AG04449 (cell line): Measurements from ENCODE around the gene VTA1.

ENCODE experiments used
- CTCF ChIA-PET: fragments of 350-600 bp; formaldehyde crosslinking; extraction: SDS; loops from one replicate; lab custom pipeline; 2021; ENCODE audit warnings: antibody characterized with exemption; lab: Yijun Ruan, JAX
- POLR2A ChIA-PET: fragments of 400-600, 350-600 bp; formaldehyde crosslinking; extraction: SDS; loops from one replicate; lab custom pipeline; 2020; ENCODE audit warnings: antibody characterized with exemption, inconsistent platforms; lab: Yijun Ruan, JAX
- DNase-seq: peaks from one replicate; pipeline ENCODE4 v3.0.0-alpha.2; 2010; ENCODE audit warnings: low read depth, low spot score
- H3K4me3 ChIP-seq: 2 replicates; pipeline ENCODE4 v1.5.1; 2011; ENCODE audit warnings: low read depth, mild to moderate bottlenecking, control low read depth, low read length
- TF ChIP-seq, protein P1 (sequence below): IDR thresholded peaks from one replicate; pipeline ENCODE4 v1.5.1; 2011; ENCODE audit warnings: mild to moderate bottlenecking, moderate library complexity, low read length, control low read depth, inconsistent platforms; ENCODE audit not compliant: insufficient read depth; ENCODE audit errors: missing control alignments

VTA1 gene

GRCh38 chr6:142266060-142266459 is 119.0 kb downstream of the VTA1 start:
- ChIA-PET POLR2A (no interaction called here), CTCF (interaction anchor here (1.1 to 1.5 kb wide), 3 partner anchors 10 to 110 kb away, joined by 3 read pairs; no protein-coding TSS in a partner anchor)
- DNase-seq: no peak
- H3K4me3 ChIP-seq: no peak overlapping the region
- TF ChIP-seq, protein P1, sequence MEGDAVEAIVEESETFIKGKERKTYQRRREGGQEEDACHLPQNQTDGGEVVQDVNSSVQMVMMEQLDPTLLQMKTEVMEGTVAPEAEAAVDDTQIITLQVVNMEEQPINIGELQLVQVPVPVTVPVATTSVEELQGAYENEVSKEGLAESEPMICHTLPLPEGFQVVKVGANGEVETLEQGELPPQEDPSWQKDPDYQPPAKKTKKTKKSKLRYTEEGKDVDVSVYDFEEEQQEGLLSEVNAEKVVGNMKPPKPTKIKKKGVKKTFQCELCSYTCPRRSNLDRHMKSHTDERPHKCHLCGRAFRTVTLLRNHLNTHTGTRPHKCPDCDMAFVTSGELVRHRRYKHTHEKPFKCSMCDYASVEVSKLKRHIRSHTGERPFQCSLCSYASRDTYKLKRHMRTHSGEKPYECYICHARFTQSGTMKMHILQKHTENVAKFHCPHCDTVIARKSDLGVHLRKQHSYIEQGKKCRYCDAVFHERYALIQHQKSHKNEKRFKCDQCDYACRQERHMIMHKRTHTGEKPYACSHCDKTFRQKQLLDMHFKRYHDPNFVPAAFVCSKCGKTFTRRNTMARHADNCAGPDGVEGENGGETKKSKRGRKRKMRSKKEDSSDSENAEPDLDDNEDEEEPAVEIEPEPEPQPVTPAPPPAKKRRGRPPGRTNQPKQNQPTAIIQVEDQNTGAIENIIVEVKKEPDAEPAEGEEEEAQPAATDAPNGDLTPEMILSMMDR: no peak

- ChIA-PET POLR2A (no interaction called here), CTCF (no interaction called here)
- TF ChIP-seq, protein P1: no peak
- DNase-seq: no peak
- no peak overlapping the region for H3K4me3 ChIP-seq
Observed at GRCh38 chr6:142271476-142271875, 124.4 kb downstream of the VTA1 start.
